HCT116 (cell line): Measurements from ENCODE around the gene WDR64. TPM values are rescaled to one million over a fixed set of nuclear protein-coding genes. Genes with fewer than 3 reads are reported as not detected.

Experiments used
- ATAC-seq: fragments of 200-7000 bp; cut with Tn5 transposase; 2 replicates; pipeline ENCODE4 v1.9.1; 2020; ENCODE audit warnings: mild to moderate bottlenecking, moderate library complexity
- BruUV-seq: library from RNA; stranded (reverse); fragments of 400-500 nt; replicated peaks from 2 replicates; lab custom pipeline; 2021; lab: Mats Ljungman, UMichigan
- CTCF ChIA-PET: fragments of 300-600 bp; sonication (Branson Sonifier 250); formaldehyde crosslinking; loops from one replicate; lab custom pipeline; 2021; ENCODE audit warnings: antibody characterized with exemption; lab: Charles Lee
- POLR2A ChIA-PET: fragments of 300-600, 350-600 bp; sonication (Branson Sonifier 250); formaldehyde crosslinking; loops from one replicate; lab custom pipeline; 2021; ENCODE audit warnings: antibody characterized with exemption; lab: Charles Lee
- RAD21 ChIA-PET, 2 experiments: fragments of 300-600 bp; sonication (Branson Sonifier 250); formaldehyde crosslinking; loops; one replicate each; lab custom pipeline; 2023; ENCODE audit warnings: low total read pairs in 2 of 2; ENCODE audit not compliant: uncharacterized antibody in 2 of 2, unreplicated experiment in 2 of 2, low non-redundant PET in 1 of 2; lab: Charles Lee
- DNase-seq: peaks from one replicate; pipeline ENCODE4 v3.0.0-alpha.2; 2010; ENCODE audit warnings: low read depth, low spot score
- H2AFZ ChIP-seq: fragments of 200-600 bp; shearing (Covaris generic), sonication (generic); 2 replicates; pipeline ENCODE4 v1.6.1; 2017; ENCODE audit warnings: low read depth, mixed run types, mixed read lengths, antibody characterized with exemption, low read length; ENCODE audit not compliant: poor library complexity, severe bottlenecking
- H3K27ac ChIP-seq: 2 replicates; pipeline ENCODE4 v1.5.1; 2012; ENCODE audit warnings: low read depth, low read length
- H3K27me3 ChIP-seq: fragments of 200-600 bp; sonication (generic); 2 replicates; pipeline ENCODE4 v1.6.1; 2016; ENCODE audit warnings: mixed run types, low read length, mixed read lengths; ENCODE audit not compliant: insufficient read depth
- H3K36me3 ChIP-seq, 2 experiments: fragments of 200-500 bp in 1 of 2; fragments of 200-600 bp in 1 of 2; sonication (Bioruptor generic) in 1 of 2; sonication (generic) in 1 of 2; 2 replicates each; pipeline versions ENCODE4 v1.5.1 to v1.6.1; 2014 to 2016; ENCODE audit warnings: low read length in 2 of 2, inconsistent platforms in 1 of 2, mixed read lengths in 1 of 2, mixed run types in 1 of 2; ENCODE audit not compliant: insufficient read depth in 2 of 2, control insufficient read depth in 1 of 2
- H3K4me1 ChIP-seq, 2 experiments: fragments of 200-600 bp in 1 of 2; sonication (generic) in 1 of 2; 2 replicates each; pipeline versions ENCODE4 v1.5.1 to v1.6.1; 2012 to 2017; ENCODE audit warnings: low read length in 2 of 2, inconsistent platforms in 1 of 2, mild to moderate bottlenecking in 1 of 2, mixed read lengths in 1 of 2, mixed run types in 1 of 2, moderate library complexity in 1 of 2; ENCODE audit not compliant: insufficient read depth in 2 of 2, control insufficient read depth in 1 of 2
- H3K4me2 ChIP-seq: fragments of 200-600 bp; sonication (generic); 2 replicates; pipeline ENCODE4 v1.6.1; 2017; ENCODE audit warnings: mixed run types, low read length, mixed read lengths
- H3K4me3 ChIP-seq, 2 experiments: fragments of 200-600 bp in 1 of 2; sonication (generic) in 1 of 2; replicated peaks in 1 of 2; 2 replicates each; pipeline ENCODE4 v1.5.1; 2011 to 2016; ENCODE audit warnings: low read length in 2 of 2, control low read depth in 1 of 2, low read depth in 1 of 2, mild to moderate bottlenecking in 1 of 2, mixed read lengths in 1 of 2, mixed run types in 1 of 2
- H3K79me2 ChIP-seq: fragments of 200-600 bp; sonication (generic); 2 replicates; pipeline ENCODE4 v1.6.1; 2017; ENCODE audit warnings: mild to moderate bottlenecking, mixed run types, low read length, moderate library complexity, mixed read lengths; ENCODE audit not compliant: insufficient read depth
- H3K9ac ChIP-seq: fragments of 200-600 bp; sonication (generic); 2 replicates; pipeline ENCODE4 v1.6.1; 2016; ENCODE audit warnings: low read length, mixed read lengths
- H3K9me2 ChIP-seq: fragments of 200-600 bp; sonication (generic), shearing (Covaris generic); 2 replicates; pipeline ENCODE4 v1.6.1; 2017; ENCODE audit warnings: mixed run types, mild to moderate bottlenecking, moderate library complexity; ENCODE audit not compliant: insufficient read depth
- H3K9me3 ChIP-seq, 2 experiments: fragments of 200-500 bp in 1 of 2; fragments of 200-600 bp in 1 of 2; sonication (Bioruptor generic) in 1 of 2; sonication (generic) in 1 of 2; 2 replicates each; pipeline ENCODE4 v1.6.1; 2014 to 2017; ENCODE audit warnings: low read length in 2 of 2, mixed read lengths in 2 of 2, inconsistent platforms in 1 of 2, low read depth in 1 of 2, mild to moderate bottlenecking in 1 of 2, mixed run types in 1 of 2, moderate library complexity in 1 of 2; ENCODE audit not compliant: control insufficient read depth in 1 of 2, insufficient read depth in 1 of 2
- H4K20me1 ChIP-seq: fragments of 200-600 bp; sonication (generic), shearing (Covaris generic); 2 replicates; pipeline ENCODE4 v1.6.1; 2017; ENCODE audit warnings: mixed run types, mild to moderate bottlenecking, moderate library complexity; ENCODE audit not compliant: insufficient read depth
- ATF3 ChIP-seq: IDR thresholded peaks from 2 replicates; pipeline ENCODE4 v1.6.1; 2012
- EZH2 ChIP-seq: fragments of 200-600 bp; sonication (generic); IDR thresholded peaks from 2 replicates; pipeline ENCODE4 v1.6.1; 2017; ENCODE audit warnings: antibody characterized with exemption, mixed run types
- FOSL1 ChIP-seq: IDR thresholded peaks from 2 replicates; pipeline ENCODE4 v1.6.1; 2012; ENCODE audit warnings: low read depth
- JUND ChIP-seq: IDR thresholded peaks from 2 replicates; pipeline ENCODE4 v1.6.1; 2012
- POLR2A ChIP-seq: IDR thresholded peaks from 2 replicates; pipeline ENCODE4 v1.7.0; 2011; ENCODE audit warnings: borderline replicate concordance; ENCODE audit not compliant: insufficient read depth, insufficient read length; ENCODE audit errors: extremely low read depth
- REST ChIP-seq: IDR thresholded peaks from 2 replicates; pipeline ENCODE4 v1.6.1; 2012; ENCODE audit warnings: low read depth
- SP1 ChIP-seq: IDR thresholded peaks from 2 replicates; pipeline ENCODE4 v1.6.1; 2012; ENCODE audit warnings: low read depth
- TCF7L2 ChIP-seq: IDR thresholded peaks from 2 replicates; pipeline ENCODE4 v1.7.0; 2011; ENCODE audit warnings: borderline replicate concordance, inconsistent platforms; ENCODE audit not compliant: insufficient read depth, insufficient read length; ENCODE audit errors: extremely low read depth
- ZFX ChIP-seq: fragments of 450-650 bp; IDR thresholded peaks from 2 replicates; pipeline ENCODE4 v1.6.1; 2017
- ZNF274 ChIP-seq: fragments of 200-500 bp; sonication (Bioruptor generic); IDR thresholded peaks from 2 replicates; pipeline ENCODE4 v1.6.1; 2014; ENCODE audit warnings: mild to moderate bottlenecking, low read depth, low read length, inconsistent platforms
- intact Hi-C: fragments of 100-400 bp; cut with micrococcal nuclease; formaldehyde crosslinking; loops from 2 replicates; pipeline ENCODE4 v1.10.0; 2022
- total RNA-seq: library from RNA; stranded (reverse); gene quantifications from one replicate; pipeline ENCODE4 v1.2.1, GENCODE V29; 2021; ENCODE audit not compliant: unreplicated experiment

The WDR64 gene
- total RNA-seq, 1 experiment from 2014 or later, result not detected

GRCh38 chr1:241717975-241718374 is 65.9 kb downstream of the WDR64 start:
- no peak overlapping the region for H3K27ac ChIP-seq
- no peaks in the 10 kb centered on the region for H4K20me1 ChIP-seq
- DNase-seq (no peak), ATAC-seq (no peak)
- no peak overlapping the region for H3K4me2 ChIP-seq
- H2AFZ ChIP-seq, result no peak overlapping the region
- ChIA-PET CTCF (no interaction called here), RAD21 (no interaction called here), POLR2A (no interaction called here)
- no peaks in the 10 kb centered on the region for H3K79me2 ChIP-seq
- H3K36me3 ChIP-seq, result no peaks in the 10 kb centered on the region
- no peaks in the 10 kb centered on the region for H3K27me3 ChIP-seq
- H3K9ac ChIP-seq, result no peak overlapping the region
- TF ChIP-seq SP1 (no peak), EZH2 (no peak), ATF3 (no peak), ZNF274 (no peak), REST (no peak), TCF7L2 (no peak), JUND (no peak), FOSL1 (no peak), ZFX (no peak), POLR2A (no peak)
- BruUV-seq, result no TSS peak
- no peaks in the 10 kb centered on the region for H3K9me2 ChIP-seq
- intact Hi-C loops, result no loop called here
- no peak overlapping the region for H3K4me3 ChIP-seq
- no peaks in the 10 kb centered on the region for H3K4me1 ChIP-seq
- H3K9me3 ChIP-seq, result no peaks in the 10 kb centered on the region
